Smooth muscle cell (in vitro differentiated cells): Measurements from ENCODE around the gene PES1. TPM values are rescaled to one million over a fixed set of nuclear protein-coding genes. Genes with fewer than 3 reads are reported as not detected.

Experiments
- DNase-seq: peaks from one replicate; lab custom pipeline; 2025; ENCODE audit not compliant: unreplicated experiment; lab: John Stamatoyannopoulos, UW
- H2AFZ ChIP-seq: fragments of 200-600 bp; sonication (generic); 2 replicates; pipeline ENCODE4 v1.6.0; 2016; ENCODE audit warnings: antibody characterized with exemption, low read depth, mild to moderate bottlenecking
- H3F3A ChIP-seq: fragments of 200-600 bp; sonication (generic); 2 replicates; pipeline ENCODE4 v1.6.0; 2017; ENCODE audit warnings: antibody characterized with exemption, low read depth
- H3K27ac ChIP-seq: fragments of 200-600 bp; sonication (generic); 2 replicates; pipeline ENCODE4 v1.5.1; 2016; ENCODE audit warnings: low read depth, mild to moderate bottlenecking
- H3K27me3 ChIP-seq: fragments of 200-600 bp; sonication (generic); 2 replicates; pipeline ENCODE4 v1.6.1; 2016; ENCODE audit warnings: low read depth, mild to moderate bottlenecking
- H3K36me3 ChIP-seq: fragments of 200-600 bp; sonication (generic); 2 replicates; pipeline ENCODE4 v1.5.1; 2016; ENCODE audit warnings: low read depth
- H3K4me1 ChIP-seq: fragments of 200-600 bp; sonication (generic); 2 replicates; pipeline ENCODE4 v1.5.1; 2016; ENCODE audit warnings: low read depth
- H3K4me2 ChIP-seq: fragments of 200-600 bp; sonication (generic); 2 replicates; pipeline ENCODE4 v1.6.0; 2016; ENCODE audit warnings: mild to moderate bottlenecking
- H3K4me3 ChIP-seq: fragments of 200-600 bp; sonication (generic); 2 replicates; pipeline ENCODE4 v1.5.1; 2016; ENCODE audit warnings: mild to moderate bottlenecking
- H3K79me2 ChIP-seq: fragments of 200-600 bp; sonication (generic); 2 replicates; pipeline ENCODE4 v1.6.0; 2016; ENCODE audit warnings: low read depth, mild to moderate bottlenecking
- H3K9ac ChIP-seq: fragments of 200-600 bp; sonication (generic); 2 replicates; pipeline ENCODE4 v1.6.0; 2016; ENCODE audit warnings: low read depth
- H3K9me3 ChIP-seq: fragments of 200-600 bp; sonication (generic); replicated peaks from 2 replicates; pipeline ENCODE4 v1.5.1; 2016; ENCODE audit warnings: low read depth
- H4K20me1 ChIP-seq: fragments of 200-600 bp; sonication (generic); 2 replicates; pipeline ENCODE4 v1.6.0; 2016; ENCODE audit warnings: low read depth
- CTCF ChIP-seq: fragments of 200-600 bp; sonication (generic); IDR thresholded peaks from 2 replicates; pipeline ENCODE4 v1.5.1; 2017; ENCODE audit warnings: borderline replicate concordance, mild to moderate bottlenecking, antibody characterized with exemption; ENCODE audit not compliant: insufficient read depth, poor library complexity, severe bottlenecking
- WGBS: methylation state at CpG from one replicate; pipeline ENCODE4 v1.1.7; 2016; ENCODE audit warnings: low lambda C conversion rate; 5-methylcytosine and 5-hydroxymethylcytosine counted together
- polyA plus RNA-seq: library from polyadenylated mRNA; unstranded; fragments of >200 nt; fragmentation: Nextera tagmentation; extraction: Ambion mirVana; gene quantifications from 2 replicates; pipeline ENCODE4 v1.2.1, GENCODE V29; 2016
- total RNA-seq: library from RNA; depleted of rRNA; stranded (reverse); fragments of >200 nt; gene quantifications from 2 replicates; pipeline ENCODE4 v1.2.3, GENCODE V29; 2014

The PES1 gene
- total and polyA plus RNA-seq, 2 experiments from 2014 or later = 35.6 to 59.4 TPM

GRCh38 chr22:30606455-30607299 is 15.0 kb upstream of the PES1 start, which contains the start of gene TCN2:
TCN2 (plus strand) TSS chr22:30607174; CDS start chr22:30607332, 158 bp downstream.
- Histone ChIP-seq H3K9ac (peak within 1 kb of the TSS; percentile 53), H3F3A (no peaks in the 10 kb centered on the region), H3K4me3 (peak within 1 kb of the TSS; percentile 60), H3K79me2 (no peaks in the 10 kb centered on the region), H3K4me2 (peak within 1 kb of the TSS; percentile 95), H4K20me1 (no peaks in the 10 kb centered on the region), H3K9me3 (no peaks in the 10 kb centered on the region), H2AFZ (peak within 1 kb of the TSS; percentile 81), H3K27ac (no peak within 1 kb of the TSS), H3K36me3 (no peaks in the 10 kb centered on the region), H3K27me3 (no peaks in the 10 kb centered on the region), H3K4me1 (peaks cover 26% of the 10 kb centered on the region)
- WGBS = 4% methylated on average over 20 of the region's 24 CpGs
- TF ChIP-seq CTCF = no peak
- DNase-seq = peak; percentile 47

GRCh38 chr22:30605449-30606110 is 13.9 kb upstream of the PES1 start:
- no peak overlapping the region for H3K27ac ChIP-seq
- no peaks in the 10 kb centered on the region for H3K27me3 ChIP-seq
- WGBS = 50% methylated on average over 9 of the region's 9 CpGs
- no peaks in the 10 kb centered on the region for H3K36me3 ChIP-seq
- DNase-seq = no peak
- H3K4me2 ChIP-seq = peak overlapping the region; percentile 95
- no peak overlapping the region for H3K9ac ChIP-seq
- peaks cover 26% of the 10 kb centered on the region for H3K4me1 ChIP-seq
- H3K9me3 ChIP-seq = no peaks in the 10 kb centered on the region
- H3F3A ChIP-seq = no peaks in the 10 kb centered on the region
- peak overlapping the region; percentile 79 for H2AFZ ChIP-seq
- peak overlapping the region; percentile 60 for H3K4me3 ChIP-seq
- H4K20me1 ChIP-seq = no peaks in the 10 kb centered on the region
- H3K79me2 ChIP-seq = no peaks in the 10 kb centered on the region
- peak; percentile 67 for TF ChIP-seq CTCF

- no peak for TF ChIP-seq CTCF
- Histone ChIP-seq H2AFZ (no peak overlapping the region), H3K27me3 (no peaks in the 10 kb centered on the region), H3K9me3 (no peaks in the 10 kb centered on the region), H3K27ac (no peak overlapping the region), H3K4me1 (peaks cover 25% of the 10 kb centered on the region), H3K4me2 (no peak overlapping the region), H3K9ac (no peak overlapping the region), H3K79me2 (no peaks in the 10 kb centered on the region), H3K4me3 (no peak overlapping the region), H3F3A (no peaks in the 10 kb centered on the region), H3K36me3 (no peaks in the 10 kb centered on the region), H4K20me1 (no peaks in the 10 kb centered on the region)
- 97% methylated on average over 2 of the region's 2 CpGs for WGBS
- DNase-seq = no peak
Measured at GRCh38 chr22:30604723-30605122, 13.0 kb upstream of the PES1 start.
